HepG2 (cell line): ENCODE data around the gene C2orf76.

Experiments used
- CTCF ChIP-seq: sonication (generic); formaldehyde crosslinking; IDR thresholded peaks from 2 replicates; pipeline ENCODE4 v1.5.0; 2020; ENCODE audit warnings: mild to moderate bottlenecking, missing genetic modification reagents, moderate library complexity
- FOXA1 ChIP-seq, 2 experiments: fragments of 450-650 bp in 1 of 2; sonication (generic) in 1 of 2; formaldehyde crosslinking in 1 of 2; IDR thresholded peaks; 2 replicates each; pipeline versions ENCODE4 v1.4.0 to v1.6.1; 2016 to 2020; ENCODE audit warnings: missing genetic modification reagents in 1 of 2
- KDM1A ChIP-seq: IDR thresholded peaks from 2 replicates; pipeline ENCODE4 v1.6.1; 2016; ENCODE audit warnings: missing compliant biosample characterization
- MAX ChIP-seq: IDR thresholded peaks from 2 replicates; pipeline ENCODE4 v1.6.1; 2012; ENCODE audit warnings: inconsistent platforms
- MED13 ChIP-seq: sonication (generic); formaldehyde crosslinking; IDR thresholded peaks from 2 replicates; pipeline ENCODE4 v1.5.0; 2020; ENCODE audit warnings: missing genetic modification reagents
- POLR2A ChIP-seq, 2 experiments: IDR thresholded peaks; 2 replicates each; pipeline ENCODE4 v1.6.1; 2011; ENCODE audit warnings: low read depth in 2 of 2, low read length in 2 of 2, mild to moderate bottlenecking in 1 of 2, moderate library complexity in 1 of 2; ENCODE audit not compliant: insufficient read depth in 1 of 2
- PRDM10 ChIP-seq: sonication (generic); formaldehyde crosslinking; IDR thresholded peaks from 2 replicates; pipeline ENCODE4 v1.4.0; 2020; ENCODE audit warnings: low read depth, missing genetic modification reagents
- SP1 ChIP-seq, 2 experiments: fragments of 450-650 bp in 1 of 2; sonication (generic) in 1 of 2; formaldehyde crosslinking in 1 of 2; IDR thresholded peaks; 2 replicates each; pipeline versions ENCODE4 v1.4.0 to v1.6.1; 2016 to 2020; ENCODE audit warnings: missing genetic modification reagents in 1 of 2
- ZGPAT ChIP-seq: IDR thresholded peaks from 2 replicates; pipeline ENCODE4 v1.6.1; 2016; ENCODE audit warnings: mild to moderate bottlenecking

- no peak for TF ChIP-seq ZGPAT
- no peak for TF ChIP-seq POLR2A (IDR thresholded peaks at IDR 0.05; ENCODE audit: insufficient read depth in 1 of 2, low read depth in 2 of 2, low read length in 2 of 2)
- no peak for TF ChIP-seq PRDM10 (CRISPR knock-in tag)
- no peak for TF ChIP-seq CTCF (CRISPR knock-in tag)
- no peak for TF ChIP-seq SP1 (IDR thresholded peaks at IDR 0.05)
- TF ChIP-seq SP1 (CRISPR knock-in tag; IDR thresholded peaks at IDR 0.05), result no peak
- no peak for TF ChIP-seq FOXA1 (IDR thresholded peaks at IDR 0.05)
- TF ChIP-seq FOXA1 (CRISPR knock-in tag; IDR thresholded peaks at IDR 0.05), result no peak
- no peak for TF ChIP-seq MED13
- no peak for TF ChIP-seq KDM1A (CRISPR knock-in tag)
- no peak for TF ChIP-seq MAX
Measured at GRCh38 chr2:119293900-119294299, 72.7 kb downstream of the C2orf76 start.
